IPS-15b (cell line): ENCODE measurements around the gene DUSP15.
"Not testable (repeated sequence)": the region's sequence is repeated elsewhere in the genome, so short reads cannot be mapped to it uniquely, and the experiment has no call there.

ENCODE experiments used
- H3K27me3 ChIP-seq: one replicate; pipeline ENCODE4 v1.6.1; 2013; ENCODE audit warnings: low read length; ENCODE audit not compliant: control insufficient read depth, insufficient read depth
- H3K36me3 ChIP-seq: one replicate; pipeline ENCODE4 v1.6.1; 2013; ENCODE audit warnings: low read length; ENCODE audit not compliant: control insufficient read depth, insufficient read depth
- H3K4me1 ChIP-seq: one replicate; pipeline ENCODE4 v1.6.1; 2013; ENCODE audit warnings: mild to moderate bottlenecking, low read length; ENCODE audit not compliant: control insufficient read depth, insufficient read depth
- H3K4me3 ChIP-seq: one replicate; pipeline ENCODE4 v1.5.1; 2013; ENCODE audit warnings: low read depth, low read length
- H3K9ac ChIP-seq: one replicate; pipeline ENCODE4 v1.6.1; 2013; ENCODE audit warnings: low read depth, mild to moderate bottlenecking, low read length
- H3K9me3 ChIP-seq: one replicate; pipeline ENCODE4 v1.6.1; 2013; ENCODE audit warnings: mild to moderate bottlenecking, low read length; ENCODE audit not compliant: control insufficient read depth, insufficient read depth

DUSP15 gene

DNA sequence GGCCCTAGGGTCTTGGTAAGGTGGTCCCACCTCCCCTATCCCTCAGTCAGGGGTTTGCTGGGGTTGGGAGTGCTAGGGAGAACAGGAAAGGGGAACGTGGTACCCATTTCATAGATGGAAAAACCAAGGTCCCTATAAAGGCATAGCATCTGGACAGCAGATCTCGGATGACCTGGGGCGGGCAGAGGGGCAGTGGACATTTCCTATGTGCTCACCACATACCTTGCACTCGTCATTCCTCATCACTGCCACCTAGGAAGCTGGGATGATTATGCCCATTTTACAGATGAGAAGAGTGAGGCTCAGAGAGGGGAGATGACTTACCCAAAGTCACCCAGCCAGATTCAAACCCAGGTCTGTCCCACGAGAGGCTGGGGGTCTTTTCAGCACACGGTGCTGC is 39.1 kb downstream of the DUSP15 start:
- H3K27me3 ChIP-seq: no peaks in the 10 kb centered on the region
- H3K9me3 ChIP-seq: no peaks in the 10 kb centered on the region
- H3K36me3 ChIP-seq: no peaks in the 10 kb centered on the region
- no peak overlapping the region for H3K9ac ChIP-seq
- peaks cover under 1% of the 10 kb centered on the region for H3K4me1 ChIP-seq
- no peak overlapping the region for H3K4me3 ChIP-seq

DNA sequence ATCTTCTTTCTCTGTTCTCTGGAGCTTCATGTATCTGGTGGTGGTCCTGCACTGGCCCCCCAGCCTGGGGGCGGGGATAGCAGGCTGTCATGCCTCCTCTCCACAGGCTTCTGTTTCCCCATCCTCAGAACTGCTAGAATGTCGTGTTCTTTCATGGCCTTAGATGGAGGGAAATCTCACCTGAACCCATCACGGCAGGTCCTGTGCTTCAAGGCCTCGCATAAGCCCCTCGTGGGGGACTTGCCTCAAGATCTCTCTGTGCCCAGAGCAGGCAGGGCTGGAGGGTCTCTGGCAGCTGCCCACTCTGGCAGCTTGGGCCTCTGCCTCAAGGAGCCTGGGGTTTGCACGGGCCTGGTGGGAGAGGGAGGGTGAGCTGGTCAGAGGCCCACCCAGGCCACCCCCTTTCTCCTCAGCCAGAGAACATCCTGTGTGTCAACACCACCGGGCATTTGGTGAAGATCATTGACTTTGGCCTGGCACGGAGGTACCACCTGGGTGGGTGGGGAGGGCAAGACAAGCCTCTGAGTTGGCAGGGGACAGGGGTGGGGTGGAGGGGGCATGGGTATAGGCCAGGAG is 39.8 kb downstream of the DUSP15 start:
- H3K27me3 ChIP-seq: no peaks in the 10 kb centered on the region
- H3K36me3 ChIP-seq: no peaks in the 10 kb centered on the region
- H3K4me3 ChIP-seq: no peak overlapping the region
- no peak overlapping the region for H3K9ac ChIP-seq
- no peaks in the 10 kb centered on the region for H3K4me1 ChIP-seq
- no peaks in the 10 kb centered on the region for H3K9me3 ChIP-seq

DNA sequence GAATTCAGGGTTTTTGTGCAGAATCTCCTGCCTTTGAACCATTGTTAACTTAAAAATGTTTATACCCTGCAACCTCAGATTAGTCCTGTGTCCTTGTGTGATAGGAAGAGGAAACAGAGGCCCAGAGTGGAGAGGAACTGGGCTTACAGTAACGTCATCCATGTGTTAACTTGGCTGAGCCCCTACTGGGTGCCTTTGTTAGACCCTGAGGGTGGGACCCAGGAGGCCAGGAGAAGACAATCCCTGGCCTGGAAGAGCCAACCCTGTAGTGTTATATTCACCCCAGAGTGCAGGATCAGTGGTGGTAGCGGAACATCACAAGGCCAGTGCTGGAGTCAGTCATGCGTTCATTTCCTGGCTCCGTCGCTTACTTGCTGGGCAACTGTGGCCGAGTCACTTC is 40.6 kb downstream of the DUSP15 start:
- Histone ChIP-seq H3K9ac (no peak overlapping the region), H3K4me3 (no peak overlapping the region), H3K27me3 (no peaks in the 10 kb centered on the region)

DNA sequence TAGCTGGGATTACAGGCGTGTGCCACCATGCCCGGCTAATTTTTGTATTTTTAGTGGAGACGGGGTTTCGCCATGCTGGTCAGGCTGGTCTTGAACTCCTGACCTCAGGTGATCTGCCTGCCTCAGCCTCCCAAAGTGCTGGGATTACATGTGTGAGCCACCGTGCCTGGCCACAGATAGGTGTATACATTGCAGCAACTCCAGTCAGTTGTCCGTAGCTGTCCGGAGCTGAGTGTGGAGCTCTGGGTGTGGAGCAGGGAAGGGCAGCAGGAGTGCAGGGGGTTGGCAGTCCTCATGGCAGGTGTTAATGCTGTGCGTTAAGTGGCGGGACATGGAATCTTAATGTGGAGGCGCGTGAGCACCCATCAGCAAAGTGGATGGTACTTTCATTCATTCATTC is 42.3 kb downstream of the DUSP15 start:
- not testable (repeated sequence) for H3K9ac ChIP-seq, H3K4me1 ChIP-seq, H3K4me3 ChIP-seq, H3K9me3 ChIP-seq, H3K36me3 ChIP-seq, H3K27me3 ChIP-seq

More for the DNA sequence above, 40.6 kb downstream of the DUSP15 start:
- H3K9me3 ChIP-seq: no peaks in the 10 kb centered on the region
- H3K36me3 ChIP-seq: no peaks in the 10 kb centered on the region
- H3K4me1 ChIP-seq: no peaks in the 10 kb centered on the region

DNA sequence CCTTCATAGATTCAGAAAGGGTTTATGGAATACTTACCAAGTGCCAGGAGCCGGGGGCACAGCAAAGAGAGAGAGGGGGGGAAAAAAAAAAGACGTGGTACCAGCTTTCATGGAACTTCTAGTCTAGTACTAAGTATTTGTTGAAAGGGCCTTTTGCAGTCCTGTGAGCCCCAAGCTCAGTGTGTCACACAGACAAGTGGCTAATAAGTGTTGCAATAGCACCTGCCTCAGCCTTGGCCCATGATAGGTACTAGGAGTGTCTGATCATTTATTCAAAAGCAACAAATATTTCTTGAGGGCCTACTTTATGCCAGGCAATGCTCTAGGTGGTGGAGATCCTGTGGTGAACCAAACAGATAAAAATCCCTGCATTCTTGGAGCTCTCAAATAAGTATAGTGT is 43.3 kb downstream of the DUSP15 start:
- H3K9me3 ChIP-seq: no peaks in the 10 kb centered on the region
- no peak overlapping the region for H3K4me3 ChIP-seq
- peaks cover 2% of the 10 kb centered on the region for H3K4me1 ChIP-seq
- H3K9ac ChIP-seq: no peak overlapping the region
- no peaks in the 10 kb centered on the region for H3K27me3 ChIP-seq
- H3K36me3 ChIP-seq: no peaks in the 10 kb centered on the region

DNA sequence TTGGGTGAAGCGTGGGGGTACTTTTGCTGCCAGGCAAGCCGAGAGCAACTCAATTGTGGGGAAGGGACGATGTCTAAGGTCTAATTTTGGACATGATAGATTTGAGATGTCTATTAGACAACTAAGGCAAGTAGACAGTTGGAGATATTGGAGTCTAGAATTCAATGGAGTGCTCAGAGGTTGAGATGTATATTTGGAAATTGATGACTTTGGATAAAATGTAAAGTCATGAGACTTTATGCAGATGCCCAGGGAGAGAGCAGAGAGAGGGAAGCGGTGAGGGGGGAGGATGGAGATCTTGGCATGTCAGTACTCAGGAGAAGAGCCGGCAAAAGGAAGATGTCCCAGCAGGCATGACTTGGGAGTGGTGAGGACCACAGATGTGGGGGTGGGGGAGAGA is 44.3 kb downstream of the DUSP15 start:
- no peaks in the 10 kb centered on the region for H3K9me3 ChIP-seq
- no peak overlapping the region for H3K9ac ChIP-seq
- no peaks in the 10 kb centered on the region for H3K27me3 ChIP-seq
- no peak overlapping the region for H3K4me3 ChIP-seq
- H3K36me3 ChIP-seq: no peaks in the 10 kb centered on the region
- H3K4me1 ChIP-seq: peaks cover 2% of the 10 kb centered on the region

DNA sequence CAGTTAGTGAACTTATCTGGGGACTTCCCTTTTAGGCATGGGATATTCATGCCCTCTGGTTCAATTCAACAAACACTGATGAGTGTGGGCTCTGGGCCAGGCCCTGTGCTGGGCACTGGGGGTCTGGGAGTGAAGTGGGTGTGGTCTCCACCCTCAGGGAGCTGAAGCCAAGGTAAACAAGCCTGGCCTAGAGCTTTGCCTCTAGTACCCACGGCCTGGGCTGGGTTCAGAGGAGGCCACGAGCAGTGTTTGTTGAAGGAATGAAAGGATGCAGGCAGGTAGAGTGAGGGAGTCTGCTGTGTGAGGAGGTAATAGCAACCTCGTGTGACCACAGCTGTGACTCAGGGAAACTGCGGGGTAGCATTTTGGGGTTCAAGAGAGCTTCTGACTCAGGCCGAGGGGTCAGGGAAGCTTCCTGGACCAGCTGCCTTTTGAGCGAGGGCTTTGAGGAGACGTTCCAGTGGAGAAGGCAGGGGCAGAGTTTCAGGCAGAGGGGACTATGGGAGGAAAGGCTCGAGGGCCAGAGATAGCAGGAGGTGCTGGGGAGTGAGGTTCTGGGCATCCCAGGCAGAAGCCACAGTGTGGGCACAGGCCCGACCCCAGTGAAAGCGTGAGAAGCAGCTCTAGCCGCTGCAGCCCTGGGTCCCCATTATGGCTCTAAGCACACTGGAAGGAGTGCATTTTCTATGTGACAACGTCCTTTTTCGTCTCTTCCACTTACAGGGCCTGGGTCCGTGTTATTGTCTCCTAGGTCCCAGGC is 45.6 kb downstream of the DUSP15 start:
- Histone ChIP-seq H3K4me3 (no peak overlapping the region), H3K4me1 (peaks cover 2% of the 10 kb centered on the region), H3K36me3 (no peaks in the 10 kb centered on the region), H3K27me3 (no peaks in the 10 kb centered on the region), H3K9ac (no peak overlapping the region), H3K9me3 (no peaks in the 10 kb centered on the region)

DNA sequence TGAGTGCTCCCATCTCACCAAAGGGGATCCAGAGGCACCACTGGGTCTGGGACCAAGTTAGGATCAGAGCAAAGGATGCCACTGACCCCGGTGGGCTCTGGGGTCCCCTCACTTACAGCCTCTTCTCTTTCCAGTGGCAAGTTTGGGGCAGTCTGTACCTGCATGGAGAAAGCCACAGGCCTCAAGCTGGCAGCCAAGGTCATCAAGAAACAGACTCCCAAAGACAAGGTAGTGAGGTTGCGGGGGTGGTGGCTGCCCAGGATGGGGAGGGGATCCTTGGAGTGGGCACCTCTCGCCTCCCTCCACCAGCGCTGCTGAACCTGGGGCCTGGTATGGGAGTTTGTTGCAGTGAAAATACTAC is 46.2 kb downstream of the DUSP15 start:
- Histone ChIP-seq H3K27me3 (no peaks in the 10 kb centered on the region), H3K36me3 (no peaks in the 10 kb centered on the region), H3K9ac (no peak overlapping the region), H3K4me3 (no peak overlapping the region), H3K9me3 (no peaks in the 10 kb centered on the region), H3K4me1 (peaks cover 2% of the 10 kb centered on the region)

DNA sequence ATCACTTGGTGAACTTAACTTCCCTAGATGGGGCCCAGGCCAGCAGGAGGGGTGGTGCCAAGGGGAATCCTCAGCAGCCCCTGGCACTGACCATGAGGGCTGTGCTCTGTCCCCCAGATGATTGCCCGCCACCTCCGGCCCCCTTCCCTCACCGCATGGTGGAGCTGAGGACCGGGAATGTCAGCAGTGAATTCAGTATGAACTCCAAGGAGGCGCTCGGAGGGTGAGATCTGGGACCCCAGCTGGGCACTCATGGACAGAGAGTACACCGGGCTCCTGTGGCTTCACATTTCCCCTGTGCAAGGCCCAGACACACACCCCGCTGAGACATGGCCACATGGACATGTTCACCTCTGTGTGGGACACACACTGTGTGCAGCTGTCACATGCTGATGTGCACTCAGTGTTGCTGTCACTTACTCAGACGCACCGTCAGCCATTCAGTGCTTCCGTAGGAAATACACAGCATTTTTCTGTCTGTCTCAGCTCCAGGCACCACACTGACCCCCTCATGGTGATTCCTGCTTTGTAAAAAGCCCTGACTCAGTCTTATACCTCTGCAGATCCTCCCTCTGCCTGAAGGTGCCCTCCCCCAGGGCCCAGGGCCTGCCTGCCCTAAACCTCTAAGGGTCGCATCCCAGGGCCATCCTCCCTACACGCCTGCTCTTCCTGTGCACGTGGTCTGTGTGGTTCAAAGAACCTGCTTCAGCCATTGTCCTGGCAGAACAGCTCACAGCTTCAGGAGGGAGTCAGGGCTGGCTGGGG is 46.8 kb downstream of the DUSP15 start:
- Histone ChIP-seq H3K9me3 (no peaks in the 10 kb centered on the region), H3K4me1 (peaks cover 2% of the 10 kb centered on the region), H3K27me3 (no peaks in the 10 kb centered on the region), H3K9ac (no peak overlapping the region), H3K36me3 (no peaks in the 10 kb centered on the region), H3K4me3 (no peak overlapping the region)

DNA sequence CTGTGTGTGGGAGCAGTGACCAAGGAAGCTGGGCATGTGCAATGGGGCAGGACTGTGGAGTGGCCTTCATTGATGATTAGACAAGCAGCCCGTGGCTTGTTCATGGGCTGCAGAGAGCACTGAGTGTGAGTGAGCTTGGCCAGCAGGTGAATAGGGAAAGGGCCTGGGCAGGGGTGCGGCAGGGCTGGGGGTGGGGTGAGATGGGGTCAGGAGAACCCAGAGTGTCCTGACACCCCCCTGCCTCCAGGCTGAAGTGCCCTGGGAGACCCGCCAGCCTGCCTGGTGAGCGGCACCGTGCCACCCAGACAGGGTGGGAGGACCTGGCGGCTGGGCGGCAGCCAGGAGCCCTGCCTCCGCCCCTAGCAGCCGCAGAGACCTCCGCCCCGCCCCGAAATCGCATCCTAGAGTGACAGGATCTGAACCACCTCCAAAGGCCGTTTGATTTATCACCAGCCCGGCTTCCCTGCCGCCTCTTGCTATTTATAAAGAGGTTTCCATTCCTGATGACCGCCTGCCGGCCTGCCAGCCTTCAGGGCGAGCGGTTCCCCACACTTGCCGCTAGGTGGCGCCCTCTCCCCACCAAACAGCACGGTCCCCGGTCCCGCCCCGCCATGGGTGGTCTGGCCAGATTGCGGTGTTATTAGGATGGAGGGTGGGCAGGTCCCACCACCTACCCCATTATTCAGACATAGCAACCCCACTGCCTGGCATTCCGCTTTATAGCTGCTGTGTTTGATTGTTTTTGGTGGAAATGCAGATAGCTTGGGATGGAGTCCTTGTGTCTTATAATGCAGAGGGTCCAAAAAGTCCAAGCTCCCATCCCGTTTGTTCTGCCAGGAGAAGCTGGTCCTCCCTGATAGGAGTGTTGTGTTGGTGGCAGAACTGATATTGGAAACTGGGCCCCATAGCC is 47.7 kb downstream of the DUSP15 start:
- Histone ChIP-seq H3K9me3 (no peaks in the 10 kb centered on the region), H3K9ac (no peak overlapping the region), H3K4me3 (no peak overlapping the region), H3K4me1 (peaks cover 2% of the 10 kb centered on the region), H3K36me3 (no peaks in the 10 kb centered on the region), H3K27me3 (no peaks in the 10 kb centered on the region)

DNA sequence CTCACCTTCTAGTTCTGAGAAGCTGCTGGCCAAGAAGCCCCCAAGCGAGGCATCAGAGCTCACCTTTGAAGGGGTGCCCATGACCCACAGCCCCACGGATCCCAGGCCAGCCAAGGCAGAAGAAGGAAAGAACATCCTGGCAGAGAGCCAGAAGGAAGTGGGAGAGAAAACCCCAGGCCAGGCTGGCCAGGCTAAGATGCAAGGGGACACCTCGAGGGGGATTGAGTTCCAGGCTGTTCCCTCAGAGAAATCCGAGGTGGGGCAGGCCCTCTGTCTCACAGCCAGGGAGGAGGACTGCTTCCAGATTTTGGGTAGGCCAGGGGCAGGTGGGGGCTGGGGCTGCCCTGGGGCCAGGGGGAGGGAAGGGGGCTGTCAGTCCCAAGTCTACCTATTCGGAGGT is 48.9 kb downstream of the DUSP15 start:
- Histone ChIP-seq H3K27me3 (no peaks in the 10 kb centered on the region), H3K9me3 (no peaks in the 10 kb centered on the region), H3K4me3 (no peak overlapping the region), H3K4me1 (peaks cover 2% of the 10 kb centered on the region), H3K9ac (no peak overlapping the region), H3K36me3 (no peaks in the 10 kb centered on the region)
